ENCODE measurements around the gene INHA. TPM values are rescaled to one million over a fixed set of nuclear protein-coding genes. Genes with fewer than 3 reads are reported as not detected.

INHA gene
- total RNA-seq, 3 donors from 2014 or later (not counting 1 experiment from before 2014, with no cell fraction given), result not detected

DNA sequence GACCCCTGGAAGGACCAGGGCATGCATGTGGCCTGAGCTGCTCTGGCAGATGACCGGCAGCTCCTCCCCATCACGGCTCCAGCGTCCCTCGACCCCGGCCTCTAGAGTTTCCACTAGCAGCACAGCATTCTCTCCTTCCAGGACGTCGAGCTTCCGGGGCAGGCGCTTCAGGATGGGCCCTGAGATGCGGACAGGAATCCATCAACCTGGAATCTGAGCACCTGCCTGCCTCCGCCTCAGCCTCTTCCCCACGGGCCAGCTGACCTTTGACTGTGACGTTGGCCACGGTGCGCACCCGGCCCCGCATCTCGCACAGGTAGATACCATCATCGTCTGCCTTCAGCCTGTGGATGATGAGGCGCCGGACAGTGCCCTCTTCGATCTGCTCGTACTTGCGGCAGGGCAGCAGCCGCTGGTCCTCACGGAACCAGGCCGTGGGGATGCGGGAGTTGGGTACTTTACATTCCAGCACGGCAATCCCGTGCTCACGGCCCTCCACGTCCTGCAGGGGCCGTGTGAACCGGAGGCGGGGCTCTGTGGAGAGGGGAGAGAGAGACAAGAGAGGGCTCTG lies 4.2 kb upstream of the INHA start:
- no peaks in the 10 kb centered on the region for H3K9me3 Mint-ChIP-seq
- TF ChIP-seq, protein P1, sequence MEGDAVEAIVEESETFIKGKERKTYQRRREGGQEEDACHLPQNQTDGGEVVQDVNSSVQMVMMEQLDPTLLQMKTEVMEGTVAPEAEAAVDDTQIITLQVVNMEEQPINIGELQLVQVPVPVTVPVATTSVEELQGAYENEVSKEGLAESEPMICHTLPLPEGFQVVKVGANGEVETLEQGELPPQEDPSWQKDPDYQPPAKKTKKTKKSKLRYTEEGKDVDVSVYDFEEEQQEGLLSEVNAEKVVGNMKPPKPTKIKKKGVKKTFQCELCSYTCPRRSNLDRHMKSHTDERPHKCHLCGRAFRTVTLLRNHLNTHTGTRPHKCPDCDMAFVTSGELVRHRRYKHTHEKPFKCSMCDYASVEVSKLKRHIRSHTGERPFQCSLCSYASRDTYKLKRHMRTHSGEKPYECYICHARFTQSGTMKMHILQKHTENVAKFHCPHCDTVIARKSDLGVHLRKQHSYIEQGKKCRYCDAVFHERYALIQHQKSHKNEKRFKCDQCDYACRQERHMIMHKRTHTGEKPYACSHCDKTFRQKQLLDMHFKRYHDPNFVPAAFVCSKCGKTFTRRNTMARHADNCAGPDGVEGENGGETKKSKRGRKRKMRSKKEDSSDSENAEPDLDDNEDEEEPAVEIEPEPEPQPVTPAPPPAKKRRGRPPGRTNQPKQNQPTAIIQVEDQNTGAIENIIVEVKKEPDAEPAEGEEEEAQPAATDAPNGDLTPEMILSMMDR (IDR thresholded peaks at IDR 0.05), result no peak
- Histone ChIP-seq H3K27me3 (ENCODE audit: control insufficient read depth, insufficient read depth, low read length) (peaks cover 11% of the 10 kb centered on the region), H3K36me3 (ENCODE audit: control insufficient read depth, insufficient read depth, low read length) (no peaks in the 10 kb centered on the region), H3K27ac (ENCODE audit: low read length) (no peak overlapping the region), H3K4me1 (ENCODE audit: control insufficient read depth, insufficient read depth, low read length) (peaks cover 7% of the 10 kb centered on the region), H3K9me3 (ENCODE audit: control insufficient read depth, insufficient read depth, low read length) (no peaks in the 10 kb centered on the region), H3K4me3 (ENCODE audit: low read length) (no peak overlapping the region)
- intact Hi-C loops (cut with micrococcal nuclease), result no loop called here
- 95% methylated on average over 35 of the region's 35 CpGs for WGBS (ENCODE audit: insufficient coverage)
- H3K36me3 Mint-ChIP-seq, result no peaks in the 10 kb centered on the region
- peaks cover 29 to 43% of the 10 kb centered on the region in 2 donors for H3K27me3 Mint-ChIP-seq (ENCODE audit: low read depth in 2 of 2)
- H3K4me1 Mint-ChIP-seq, result no peaks in the 10 kb centered on the region
- H3K27ac Mint-ChIP-seq, result no peak overlapping the region
- no peak overlapping the region for H3K4me3 Mint-ChIP-seq
- ATAC-seq, result no peak
- DNase-seq, result no peak

DNA sequence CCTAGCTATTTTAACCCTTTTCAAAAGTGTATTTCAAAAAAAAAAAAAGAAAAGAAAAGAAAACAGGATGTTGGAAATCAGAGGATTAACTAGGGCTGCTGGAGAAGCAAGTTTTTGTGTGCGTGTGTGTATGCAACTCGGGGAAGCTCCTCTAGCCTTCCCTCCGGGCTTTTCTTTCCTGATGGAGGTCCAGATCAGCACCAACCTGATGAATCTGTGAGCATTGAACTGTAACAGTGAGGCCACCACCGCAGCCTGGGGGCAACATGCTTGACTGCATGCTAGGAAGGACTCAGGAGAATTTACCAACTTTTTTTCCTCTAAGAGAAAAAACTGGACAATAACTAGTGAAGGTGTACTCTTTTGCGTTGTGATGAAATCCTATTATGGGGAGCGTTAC lies 3.1 kb upstream of the INHA start:
- H3K27me3 ChIP-seq (ENCODE audit: control insufficient read depth, insufficient read depth, low read length), result peaks cover 11% of the 10 kb centered on the region
- TF ChIP-seq, protein P1 (IDR thresholded peaks at IDR 0.05), result no peak
- intact Hi-C loops (cut with micrococcal nuclease), result no loop called here
- no peak overlapping the region for H3K4me3 ChIP-seq (ENCODE audit: low read length)
- no peaks in the 10 kb centered on the region for H3K9me3 Mint-ChIP-seq
- H3K27me3 Mint-ChIP-seq (ENCODE audit: low read depth in 2 of 2), result peaks cover 31 to 50% of the 10 kb centered on the region in 2 donors
- no peaks in the 10 kb centered on the region for H3K9me3 ChIP-seq (ENCODE audit: control insufficient read depth, insufficient read depth, low read length)
- H3K4me1 Mint-ChIP-seq, result no peaks in the 10 kb centered on the region
- no peaks in the 10 kb centered on the region for H3K36me3 ChIP-seq (ENCODE audit: control insufficient read depth, insufficient read depth, low read length)
- no peak overlapping the region for H3K4me3 Mint-ChIP-seq
- DNase-seq (no peak), ATAC-seq (no peak)
- no peak overlapping the region for H3K27ac Mint-ChIP-seq
- peaks cover 7% of the 10 kb centered on the region for H3K4me1 ChIP-seq (ENCODE audit: control insufficient read depth, insufficient read depth, low read length)
- 90% methylated on average over 4 of the region's 6 CpGs for WGBS (ENCODE audit: insufficient coverage)
- H3K36me3 Mint-ChIP-seq, result no peaks in the 10 kb centered on the region
- no peak overlapping the region for H3K27ac ChIP-seq (ENCODE audit: low read length)

DNA sequence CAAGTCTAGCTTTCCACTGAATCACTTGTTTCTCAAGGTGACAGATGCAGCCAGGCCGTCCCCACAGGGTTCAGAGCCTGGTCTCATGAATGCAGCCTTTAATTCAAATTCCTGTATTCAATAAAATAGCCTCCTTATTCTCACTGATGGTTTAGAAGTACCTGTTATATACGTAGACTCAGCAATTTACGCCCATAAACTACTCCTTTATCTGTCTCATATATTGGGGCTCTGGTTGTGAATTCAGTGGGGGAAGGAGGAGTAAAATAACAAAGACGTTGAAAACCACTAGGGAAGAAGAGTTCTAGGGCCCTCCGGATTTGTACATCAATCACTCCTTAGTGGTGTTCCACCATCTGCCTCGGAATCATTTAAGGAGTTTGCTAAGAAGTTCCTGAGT lies 2.5 kb upstream of the INHA start:
- TF ChIP-seq, protein P1 (IDR thresholded peaks at IDR 0.05), result no peak
- Histone ChIP-seq H3K4me3 (ENCODE audit: low read length) (no peak overlapping the region), H3K27me3 (ENCODE audit: control insufficient read depth, insufficient read depth, low read length) (peaks cover 11% of the 10 kb centered on the region), H3K4me1 (ENCODE audit: control insufficient read depth, insufficient read depth, low read length) (peaks cover 7% of the 10 kb centered on the region), H3K36me3 (ENCODE audit: control insufficient read depth, insufficient read depth, low read length) (no peaks in the 10 kb centered on the region), H3K27ac (ENCODE audit: low read length) (no peak overlapping the region), H3K9me3 (ENCODE audit: control insufficient read depth, insufficient read depth, low read length) (no peaks in the 10 kb centered on the region)
- Mint-ChIP-seq H3K4me1 (no peaks in the 10 kb centered on the region), H3K9me3 (no peaks in the 10 kb centered on the region), H3K36me3 (no peaks in the 10 kb centered on the region), H3K4me3 (peak overlapping the region; percentile 18), H3K27ac (no peak overlapping the region), H3K27me3 (ENCODE audit: low read depth in 2 of 2) (peaks cover 28 to 45% of the 10 kb centered on the region in 2 donors)
- intact Hi-C loops (cut with micrococcal nuclease), result no loop called here
- 83% methylated on average over 4 of the region's 6 CpGs for WGBS (ENCODE audit: insufficient coverage)
- no peak for DNase-seq
- ATAC-seq, result no peak

All from natural killer cell (primary cell).